C4-2B (cell line): ENCODE measurements around the gene RBMS3.

ENCODE experiments used
- H3K27ac ChIP-seq: fragments of 450-650 bp; 2 replicates; pipeline ENCODE4 v1.5.1; 2017
- ZFX ChIP-seq: fragments of 450-650 bp; IDR thresholded peaks from 2 replicates; pipeline ENCODE4 v1.6.1; 2017
- TF ChIP-seq, protein P1 (sequence below): fragments of 450-650 bp; conservative IDR thresholded peaks from 2 replicates; pipeline ENCODE4 v1.5.1; 2017; ENCODE audit warnings: mild to moderate bottlenecking

Gene RBMS3

DNA sequence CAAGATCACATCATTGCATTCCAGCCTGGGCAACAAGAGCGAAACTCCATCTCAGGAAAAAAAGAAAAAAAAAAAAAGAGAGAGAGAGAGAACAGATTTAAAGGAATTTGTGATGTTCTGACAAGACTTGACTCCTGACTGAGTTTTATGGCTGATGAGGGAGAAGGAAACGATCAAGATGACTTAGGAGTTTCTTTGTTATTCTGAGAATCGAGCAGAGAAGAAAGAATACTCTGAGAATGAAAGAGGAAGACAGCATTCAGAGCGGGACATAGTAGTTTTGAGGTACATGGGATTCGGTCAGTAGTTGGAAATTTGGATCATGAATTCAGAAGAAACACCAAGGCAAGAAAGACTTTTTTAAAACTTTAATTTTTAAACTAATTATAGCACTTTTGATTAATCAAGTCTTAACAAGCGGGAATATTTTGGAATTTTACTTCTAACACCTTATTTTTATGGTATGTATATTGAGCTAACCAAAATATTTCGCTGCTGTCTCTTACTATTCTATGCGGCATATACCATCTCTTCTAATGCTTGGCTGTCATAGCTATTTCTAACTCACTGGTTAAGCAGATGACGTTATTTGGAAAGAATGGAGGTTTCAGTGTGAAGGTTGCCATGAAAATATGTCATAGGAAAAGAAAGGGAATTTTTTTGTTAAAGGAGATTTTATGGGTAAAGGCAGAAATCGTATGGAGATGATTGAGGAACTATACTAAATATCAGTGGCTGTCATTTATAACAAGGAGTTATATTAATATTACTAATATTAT, 644.1 kb downstream of the RBMS3 start:
- TF ChIP-seq, protein P1, sequence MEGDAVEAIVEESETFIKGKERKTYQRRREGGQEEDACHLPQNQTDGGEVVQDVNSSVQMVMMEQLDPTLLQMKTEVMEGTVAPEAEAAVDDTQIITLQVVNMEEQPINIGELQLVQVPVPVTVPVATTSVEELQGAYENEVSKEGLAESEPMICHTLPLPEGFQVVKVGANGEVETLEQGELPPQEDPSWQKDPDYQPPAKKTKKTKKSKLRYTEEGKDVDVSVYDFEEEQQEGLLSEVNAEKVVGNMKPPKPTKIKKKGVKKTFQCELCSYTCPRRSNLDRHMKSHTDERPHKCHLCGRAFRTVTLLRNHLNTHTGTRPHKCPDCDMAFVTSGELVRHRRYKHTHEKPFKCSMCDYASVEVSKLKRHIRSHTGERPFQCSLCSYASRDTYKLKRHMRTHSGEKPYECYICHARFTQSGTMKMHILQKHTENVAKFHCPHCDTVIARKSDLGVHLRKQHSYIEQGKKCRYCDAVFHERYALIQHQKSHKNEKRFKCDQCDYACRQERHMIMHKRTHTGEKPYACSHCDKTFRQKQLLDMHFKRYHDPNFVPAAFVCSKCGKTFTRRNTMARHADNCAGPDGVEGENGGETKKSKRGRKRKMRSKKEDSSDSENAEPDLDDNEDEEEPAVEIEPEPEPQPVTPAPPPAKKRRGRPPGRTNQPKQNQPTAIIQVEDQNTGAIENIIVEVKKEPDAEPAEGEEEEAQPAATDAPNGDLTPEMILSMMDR, result no peak
- no peak for TF ChIP-seq ZFX
- no peak overlapping the region for H3K27ac ChIP-seq

DNA sequence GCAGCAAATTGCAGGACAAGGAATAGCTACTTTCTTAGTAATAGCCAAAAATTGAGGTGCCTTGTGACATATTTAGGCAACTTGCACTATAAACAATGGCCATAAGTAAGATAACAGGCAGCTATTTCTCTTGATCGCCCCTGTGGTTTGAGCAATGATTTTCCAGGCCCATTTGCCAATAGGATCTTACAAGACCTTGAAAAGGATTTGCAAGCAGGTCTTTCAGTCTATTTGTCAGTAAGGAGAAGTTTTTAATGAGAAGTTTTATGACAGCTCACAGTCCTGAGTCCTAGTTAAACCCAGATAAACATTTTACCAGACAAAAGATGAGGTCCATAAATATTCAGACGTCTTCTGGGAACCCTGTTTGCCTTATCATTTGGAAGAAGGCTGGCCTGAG, 645.5 kb downstream of the RBMS3 start:
- no peak for TF ChIP-seq ZFX
- TF ChIP-seq, protein P1, result no peak
- H3K27ac ChIP-seq, result no peak overlapping the region

DNA sequence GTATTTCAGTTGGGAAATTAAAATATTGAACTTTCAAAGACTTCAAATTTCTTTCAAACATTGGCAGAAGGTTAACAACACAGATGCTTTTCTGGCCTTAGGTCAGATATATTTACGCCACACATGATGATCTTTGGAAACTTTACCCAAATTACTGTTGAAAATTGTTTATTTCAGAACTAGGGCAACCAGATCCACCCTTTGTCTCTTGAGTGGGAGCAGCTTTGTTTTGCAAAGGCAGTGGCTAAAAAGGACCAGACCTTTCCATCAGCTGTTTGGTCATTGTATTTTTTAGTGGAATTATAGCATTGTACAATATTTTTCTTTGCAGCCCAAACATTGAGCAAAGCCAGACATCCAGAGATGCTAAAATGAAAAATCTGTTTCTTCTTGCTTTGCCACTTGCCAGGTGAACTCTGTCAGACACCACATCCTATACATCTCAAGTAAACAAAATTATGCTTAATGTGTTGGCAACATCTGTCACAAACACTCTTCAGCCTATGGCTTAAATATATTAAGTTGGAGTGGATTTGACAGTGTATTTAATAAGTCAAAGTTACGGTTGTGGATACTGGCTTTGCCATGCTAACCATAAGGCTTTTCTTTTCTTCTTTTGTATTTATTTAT, 651.9 kb downstream of the RBMS3 start:
- H3K27ac ChIP-seq, result no peak overlapping the region
- TF ChIP-seq, protein P1, result no peak
- TF ChIP-seq ZFX, result no peak

DNA sequence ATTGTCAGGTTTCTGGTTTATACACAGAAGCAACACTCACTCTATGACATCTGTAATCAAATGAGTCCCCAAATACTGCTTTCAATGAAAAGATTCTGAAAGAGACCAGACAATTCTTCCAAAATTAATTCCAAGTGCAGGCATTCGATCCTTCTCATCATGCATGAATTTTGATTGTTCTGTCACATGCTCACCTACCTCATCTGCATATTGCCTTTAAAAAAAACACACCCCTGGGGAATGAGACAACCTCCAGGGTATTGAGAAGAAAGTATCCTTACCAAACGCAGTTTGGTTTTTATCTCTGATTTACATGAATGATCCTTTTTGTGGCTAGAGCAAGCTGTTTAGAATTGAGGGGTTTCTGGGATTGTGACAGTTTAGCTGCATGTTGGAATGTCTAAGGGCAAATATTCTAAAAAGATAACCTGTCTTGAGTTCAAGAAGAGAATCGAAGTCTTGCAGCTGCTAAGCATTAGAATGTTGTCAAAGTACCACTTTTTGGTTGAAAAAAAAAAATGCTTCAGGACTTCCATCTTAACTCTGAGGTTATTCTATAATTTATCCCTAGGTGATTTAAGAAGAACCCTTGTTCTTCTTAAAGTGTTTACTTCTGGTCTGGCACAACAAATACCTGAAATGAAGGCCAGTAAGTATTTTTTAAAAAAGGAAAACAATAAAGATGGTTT, 653.1 kb downstream of the RBMS3 start:
- H3K27ac ChIP-seq, result no peak overlapping the region
- TF ChIP-seq, protein P1, result no peak
- no peak for TF ChIP-seq ZFX

DNA sequence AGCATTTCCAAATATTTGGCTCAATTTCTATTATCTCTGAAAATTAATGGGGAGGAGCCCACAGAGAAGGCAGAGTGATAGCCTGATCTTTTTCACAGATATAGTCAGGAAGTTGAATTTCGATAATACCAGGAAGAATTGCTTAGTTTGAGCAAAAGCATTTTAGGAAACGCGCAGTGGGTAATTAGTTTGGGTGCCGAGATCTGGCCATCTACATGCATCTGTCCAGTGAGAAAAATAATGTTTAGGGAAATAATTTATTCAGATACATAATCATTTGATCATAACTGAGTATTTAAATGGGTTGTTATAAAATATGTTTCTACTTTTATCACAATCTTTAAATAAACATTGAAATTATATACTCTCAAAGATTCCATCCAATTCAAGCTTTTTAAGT, 653.9 kb downstream of the RBMS3 start:
- no peak overlapping the region for H3K27ac ChIP-seq
- TF ChIP-seq, protein P1, result no peak

DNA sequence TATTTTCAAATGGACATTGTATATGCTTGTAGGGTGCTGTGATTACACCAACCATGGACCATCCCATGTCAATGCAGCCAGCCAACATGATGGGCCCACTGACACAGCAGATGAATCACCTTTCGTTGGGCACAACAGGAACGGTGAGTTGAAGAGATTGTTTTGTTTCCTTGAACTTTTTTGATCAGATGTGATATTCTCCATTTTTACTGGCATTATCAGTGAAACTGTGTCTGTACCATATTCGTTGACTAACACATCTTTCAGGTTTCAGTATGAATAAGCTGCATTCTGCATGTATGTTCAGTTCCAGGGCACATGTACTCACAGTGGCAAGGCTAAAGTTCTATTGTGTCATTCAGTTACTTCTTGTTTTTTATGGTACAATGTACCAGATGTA, 655.2 kb downstream of the RBMS3 start:
- TF ChIP-seq, protein P1, result no peak
- no peak for TF ChIP-seq ZFX
- no peak overlapping the region for H3K27ac ChIP-seq

DNA sequence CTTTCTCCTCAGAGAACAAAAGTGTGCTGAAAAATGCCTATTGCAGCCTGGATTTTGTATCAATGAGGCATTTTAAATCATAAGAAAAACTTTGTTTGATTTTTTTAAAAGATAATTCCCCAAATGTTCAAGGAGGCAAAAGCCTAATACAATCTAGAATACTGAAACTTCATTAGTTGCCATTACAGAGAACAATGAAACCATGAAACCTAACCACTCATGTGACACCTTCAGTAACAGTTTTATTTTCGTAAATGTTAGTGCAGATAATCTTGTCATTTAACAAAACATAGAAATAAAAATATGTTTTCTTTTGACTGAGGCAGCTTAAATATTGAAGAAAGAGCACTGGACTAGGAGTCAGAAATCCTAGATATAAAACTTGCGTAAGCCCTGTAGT, 655.9 kb downstream of the RBMS3 start:
- H3K27ac ChIP-seq, result no peak overlapping the region
- no peak for TF ChIP-seq ZFX
- TF ChIP-seq, protein P1, result no peak
